Stimulated activated naive B cell treated with anti-CD40 and anti-IgM and Interleukin-4, amounts not matched to agents 10 μg/mL and 1 μg/mL and 100 μg/mL, for 72 hours (primary cell): ENCODE data around the gene PTPRN.

ENCODE experiments used
- ATAC-seq, 2 donors: fragments of 150-1000 bp; cut with Tn5 transposase; replicated peaks; 2 replicates each; pipeline ENCODE4 v1.10.0; 2021; ENCODE audit warnings: moderate library complexity in 1 of 2
- DNase-seq: peaks from one replicate; pipeline ENCODE4 v3.0.0; 2021
- H3K27ac Mint-ChIP-seq: one replicate; pipeline ENCODE4 v1.8.0; 2022; ENCODE audit warnings: mild to moderate bottlenecking, mixed read lengths
- H3K27me3 Mint-ChIP-seq, 2 donors: one replicate each; pipeline ENCODE4 v1.8.0; 2022; ENCODE audit warnings: mixed read lengths in 2 of 2
- H3K36me3 Mint-ChIP-seq, 2 donors: one replicate each; pipeline ENCODE4 v1.8.0; 2022; ENCODE audit warnings: mixed read lengths in 2 of 2, mild to moderate bottlenecking in 1 of 2
- H3K4me1 Mint-ChIP-seq, 2 donors: one replicate each; pipeline ENCODE4 v1.8.0; 2022; ENCODE audit warnings: mixed read lengths in 2 of 2, mild to moderate bottlenecking in 1 of 2
- H3K4me3 Mint-ChIP-seq, 2 donors: one replicate each; pipeline ENCODE4 v1.8.0; 2022; ENCODE audit warnings: mild to moderate bottlenecking in 2 of 2, mixed read lengths in 2 of 2, moderate library complexity in 1 of 2
- H3K9me3 Mint-ChIP-seq, 2 donors: one replicate each; pipeline ENCODE4 v1.8.0; 2022; ENCODE audit warnings: mixed read lengths in 2 of 2, mild to moderate bottlenecking in 1 of 2

Gene PTPRN

GRCh38 chr2:219297766-219298456 is 11.3 kb downstream of the PTPRN start:
- H3K4me1 Mint-ChIP-seq, result peaks cover 14 to 17% of the 10 kb centered on the region in 2 donors
- peaks cover 30 to 33% of the 10 kb centered on the region in 2 donors for H3K27me3 Mint-ChIP-seq
- no peak overlapping the region for H3K4me3 Mint-ChIP-seq
- H3K36me3 Mint-ChIP-seq, result no peaks in the 10 kb centered on the region
- DNase-seq, result no peak
- no peaks in the 10 kb centered on the region for H3K9me3 Mint-ChIP-seq
- no peak for ATAC-seq
- no peak overlapping the region for H3K27ac Mint-ChIP-seq

GRCh38 chr2:219296631-219297391 is 12.4 kb downstream of the PTPRN start:
- Mint-ChIP-seq H3K4me3 (no peak overlapping the region), H3K4me1 (peaks cover 14 to 17% of the 10 kb centered on the region in 2 donors), H3K36me3 (no peaks in the 10 kb centered on the region), H3K27ac (no peak overlapping the region), H3K27me3 (peaks cover 19 to 22% of the 10 kb centered on the region in 2 donors), H3K9me3 (no peaks in the 10 kb centered on the region)
- ATAC-seq, result no peak
- no peak for DNase-seq

- Mint-ChIP-seq H3K9me3 (no peaks in the 10 kb centered on the region), H3K4me1 (peaks cover 14 to 17% of the 10 kb centered on the region in 2 donors), H3K27ac (no peak overlapping the region), H3K4me3 (no peak overlapping the region), H3K27me3 (peaks cover 12 to 16% of the 10 kb centered on the region in 2 donors), H3K36me3 (no peaks in the 10 kb centered on the region)
- no peak for ATAC-seq
- DNase-seq, result no peak
These were observed 13.1 kb downstream of the PTPRN start for GRCh38 chr2:219296142-219296541.

GRCh38 chr2:219294356-219295351 is 14.5 kb downstream of the PTPRN start:
- peak; percentile 85 to 89 for ATAC-seq
- Mint-ChIP-seq H3K9me3 (no peaks in the 10 kb centered on the region), H3K27ac (peak overlapping the region; percentile 88), H3K36me3 (no peaks in the 10 kb centered on the region), H3K4me1 (peaks cover 14 to 17% of the 10 kb centered on the region in 2 donors), H3K27me3 (peaks cover 5 to 8% of the 10 kb centered on the region in 2 donors), H3K4me3 (peak overlapping the region; percentile 82 to 87)
- DNase-seq, result peak; percentile 87

GRCh38 chr2:219293736-219294231 is 15.4 kb downstream of the PTPRN start:
- Mint-ChIP-seq H3K9me3 (no peaks in the 10 kb centered on the region), H3K27me3 (peaks cover 0 to under 1% of the 10 kb centered on the region in 2 donors), H3K27ac (peak overlapping the region; percentile 84), H3K4me1 (peaks cover 14 to 17% of the 10 kb centered on the region in 2 donors), H3K36me3 (no peaks in the 10 kb centered on the region), H3K4me3 (peak overlapping the region; percentile 78 to 87)
- ATAC-seq (no peak), DNase-seq (no peak)

GRCh38 chr2:219292616-219293015 is 16.6 kb downstream of the PTPRN start:
- H3K9me3 Mint-ChIP-seq, result no peaks in the 10 kb centered on the region

GRCh38 chr2:219291910-219292490 is 17.2 kb downstream of the PTPRN start:
- Mint-ChIP-seq H3K4me3 (no peak overlapping the region), H3K27ac (no peak overlapping the region), H3K4me1 (peaks cover 9 to 24% of the 10 kb centered on the region in 2 donors), H3K9me3 (no peaks in the 10 kb centered on the region), H3K36me3 (no peaks in the 10 kb centered on the region), H3K27me3 (no peaks in the 10 kb centered on the region)
- no peak for DNase-seq
- no peak for ATAC-seq

More at GRCh38 chr2:219292616-219293015, 16.6 kb downstream of the PTPRN start:
- H3K4me1 Mint-ChIP-seq, result peaks cover 9 to 21% of the 10 kb centered on the region in 2 donors
- no peak for DNase-seq
- no peak for ATAC-seq
- H3K4me3 Mint-ChIP-seq, result no peak overlapping the region
- no peaks in the 10 kb centered on the region for H3K36me3 Mint-ChIP-seq
- no peak overlapping the region for H3K27ac Mint-ChIP-seq
- H3K27me3 Mint-ChIP-seq, result no peaks in the 10 kb centered on the region

- no peak for ATAC-seq
- Mint-ChIP-seq H3K9me3 (no peaks in the 10 kb centered on the region), H3K36me3 (peaks cover under 1 to 3% of the 10 kb centered on the region in 2 donors), H3K27ac (no peak overlapping the region), H3K4me1 (peaks cover 9 to 27% of the 10 kb centered on the region in 2 donors), H3K27me3 (no peaks in the 10 kb centered on the region), H3K4me3 (no peak overlapping the region)
- no peak for DNase-seq
These were observed 17.8 kb downstream of the PTPRN start for GRCh38 chr2:219291394-219291793.

GRCh38 chr2:219290381-219291171 is 18.6 kb downstream of the PTPRN start:
- no peak overlapping the region for H3K4me3 Mint-ChIP-seq

GRCh38 chr2:219289537-219290361 is 19.5 kb downstream of the PTPRN start:
- peaks cover 4 to 12% of the 10 kb centered on the region in 2 donors for H3K36me3 Mint-ChIP-seq
- peaks cover 11 to 31% of the 10 kb centered on the region in 2 donors for H3K4me1 Mint-ChIP-seq
- no peak overlapping the region for H3K4me3 Mint-ChIP-seq
- H3K27ac Mint-ChIP-seq, result peak overlapping the region; percentile 47
- ATAC-seq (no peak), DNase-seq (no peak)
- H3K9me3 Mint-ChIP-seq, result no peaks in the 10 kb centered on the region
- no peaks in the 10 kb centered on the region for H3K27me3 Mint-ChIP-seq

More at GRCh38 chr2:219290381-219291171, 18.6 kb downstream of the PTPRN start:
- ATAC-seq, result no peak
- Mint-ChIP-seq H3K9me3 (no peaks in the 10 kb centered on the region), H3K4me1 (peaks cover 13 to 31% of the 10 kb centered on the region in 2 donors), H3K27ac (no peak overlapping the region), H3K27me3 (no peaks in the 10 kb centered on the region), H3K36me3 (peaks cover 4 to 7% of the 10 kb centered on the region in 2 donors)
- no peak for DNase-seq

GRCh38 chr2:219289195-219289536 is 20.0 kb downstream of the PTPRN start:
- H3K36me3 Mint-ChIP-seq, result peaks cover 4 to 13% of the 10 kb centered on the region in 2 donors
- peaks cover 7 to 27% of the 10 kb centered on the region in 2 donors for H3K4me1 Mint-ChIP-seq
- H3K4me3 Mint-ChIP-seq, result no peak overlapping the region
- DNase-seq, result no peak
- H3K27me3 Mint-ChIP-seq, result no peaks in the 10 kb centered on the region
- H3K27ac Mint-ChIP-seq, result peak overlapping the region; percentile 47
- no peaks in the 10 kb centered on the region for H3K9me3 Mint-ChIP-seq
- ATAC-seq, result no peak

GRCh38 chr2:219287580-219288265 is 21.5 kb downstream of the PTPRN start:
- Mint-ChIP-seq H3K9me3 (no peaks in the 10 kb centered on the region), H3K4me3 (no peak overlapping the region), H3K27me3 (no peaks in the 10 kb centered on the region), H3K4me1 (peaks cover 10 to 30% of the 10 kb centered on the region in 2 donors), H3K36me3 (peaks cover 17 to 27% of the 10 kb centered on the region in 2 donors), H3K27ac (peak overlapping the region; percentile 54)
- DNase-seq (no peak), ATAC-seq (peak; percentile 22 to 26)
